GM12878 (cell line): ENCODE results near the gene EOLA1. TPM values are rescaled to one million over a fixed set of nuclear protein-coding genes. Genes with fewer than 3 reads are reported as not detected.

Source experiments
- CBFB ChIP-seq: IDR thresholded peaks from 2 replicates; pipeline ENCODE4 v1.6.1; 2016; ENCODE audit warnings: antibody characterized with exemption, low read depth
- CBX5 ChIP-seq: sonication (generic); IDR thresholded peaks from 2 replicates; pipeline ENCODE4 v1.6.1; 2016; ENCODE audit warnings: low read depth, moderate library complexity, mild to moderate bottlenecking, inconsistent platforms
- CUX1 ChIP-seq: IDR thresholded peaks from 2 replicates; pipeline ENCODE4 v1.6.1; 2012; ENCODE audit warnings: improper control_type of control experiment, low read depth, low read length; ENCODE audit not compliant: insufficient replicate concordance
- EGR1 ChIP-seq, 2 experiments: IDR thresholded peaks; 1 replicate in 1 of 2; 2 replicates in 1 of 2; pipeline ENCODE4 v1.6.1; 2011 to 2012; ENCODE audit warnings: low read depth in 2 of 2, low read length in 2 of 2, borderline replicate concordance in 1 of 2, mild to moderate bottlenecking in 1 of 2, moderate library complexity in 1 of 2
- GATAD2B ChIP-seq: fragments of 450-650 bp; conservative IDR thresholded peaks from 2 replicates; pipeline ENCODE4 v1.6.1; 2017; ENCODE audit warnings: low read depth, mild to moderate bottlenecking, moderate library complexity
- JUND ChIP-seq: IDR thresholded peaks from 2 replicates; pipeline ENCODE4 v1.6.1; 2012; ENCODE audit warnings: low read depth, mild to moderate bottlenecking, low read length, improper control_type of control experiment, moderate library complexity
- KDM1A ChIP-seq: fragments of 200-600 bp; sonication (generic); IDR thresholded peaks from 2 replicates; pipeline ENCODE4 v1.6.1; 2016; ENCODE audit warnings: borderline replicate concordance
- NR2C2 ChIP-seq: IDR thresholded peaks from 2 replicates; pipeline ENCODE4 v1.6.1; 2011; ENCODE audit warnings: borderline replicate concordance, low read depth; ENCODE audit not compliant: control insufficient read depth, insufficient read length
- PAX5 ChIP-seq: IDR thresholded peaks from 2 replicates; pipeline ENCODE4 v1.6.1; 2011; ENCODE audit warnings: low read depth, low read length, borderline replicate concordance
- PAX8 ChIP-seq: fragments of 450-650 bp; IDR thresholded peaks from 2 replicates; pipeline ENCODE4 v1.6.1; 2017; ENCODE audit warnings: mild to moderate bottlenecking, moderate library complexity
- RAD21 ChIP-seq: IDR thresholded peaks from 2 replicates; pipeline ENCODE4 v1.6.1; 2011; ENCODE audit warnings: mild to moderate bottlenecking, low read depth, low read length, moderate library complexity; ENCODE audit not compliant: insufficient read depth
- SMARCA5 ChIP-seq: fragments of 450-650 bp; IDR thresholded peaks from 2 replicates; pipeline ENCODE4 v1.6.1; 2017; ENCODE audit warnings: mild to moderate bottlenecking
- SPI1 ChIP-seq: IDR thresholded peaks from 2 replicates; pipeline ENCODE4 v1.6.1; 2011; ENCODE audit warnings: low read depth, mild to moderate bottlenecking, low read length, moderate library complexity, borderline replicate concordance; ENCODE audit not compliant: insufficient read depth
- TBL1XR1 ChIP-seq: IDR thresholded peaks from 2 replicates; pipeline ENCODE4 v1.6.1; 2012; ENCODE audit warnings: low read depth, low read length, improper control_type of control experiment
- ZNF274 ChIP-seq: IDR thresholded peaks from one replicate; pipeline ENCODE4 v1.8.0; 2011; ENCODE audit not compliant: insufficient read length, insufficient read depth
- polyA plus RNA-seq, 11 experiments: library from polyadenylated mRNA; depleted of rRNA in 4 of 11; unstranded in 6 of 11; stranded (reverse) in 5 of 11; fragments of >200 nt; fragmentation: Nextera tagmentation in 4 of 11; fragmentation: Illumina TruSeq in 1 of 11; extraction: Ambion mirVana in 4 of 11; extraction: Trizol in 1 of 11; gene quantifications; 1 replicate in 1 of 11; 2 replicates in 10 of 11; pipeline versions ENCODE4 v1.2.1 to v1.2.3, GENCODE V29; 2011 to 2016; ENCODE audit warnings: inconsistent platforms in 2 of 11, missing spikeins in 2 of 11, low read depth in 1 of 11
- total RNA-seq, 4 experiments: library from RNA; depleted of rRNA in 3 of 4; stranded (reverse); fragments of >200 nt in 3 of 4; fragmentation: Illumina TruSeq in 1 of 4; extraction: Trizol in 1 of 4; gene quantifications; 2 replicates each; pipeline versions ENCODE4 v1.2.1 to v1.2.3, GENCODE V29; 2013 to 2021
- TF ChIP-seq, protein P1 (sequence below): fragments of 450-650 bp; IDR thresholded peaks from 2 replicates; pipeline ENCODE4 v1.6.1; 2017; ENCODE audit warnings: mild to moderate bottlenecking, low read depth, inconsistent platforms; ENCODE audit not compliant: poor library complexity, severe bottlenecking
- TF ChIP-seq, protein P2 (sequence below): fragments of 450-650 bp; IDR thresholded peaks from 2 replicates; pipeline ENCODE4 v1.6.1; 2017; ENCODE audit warnings: mild to moderate bottlenecking, moderate library complexity

EOLA1 gene
- total and polyA plus RNA-seq, 10 of the 15 experiments (the other 5 are each of a cell fraction or from before 2014, with no cell fraction given) = 9.2 to 42.3 (median 24.3) TPM

DNA sequence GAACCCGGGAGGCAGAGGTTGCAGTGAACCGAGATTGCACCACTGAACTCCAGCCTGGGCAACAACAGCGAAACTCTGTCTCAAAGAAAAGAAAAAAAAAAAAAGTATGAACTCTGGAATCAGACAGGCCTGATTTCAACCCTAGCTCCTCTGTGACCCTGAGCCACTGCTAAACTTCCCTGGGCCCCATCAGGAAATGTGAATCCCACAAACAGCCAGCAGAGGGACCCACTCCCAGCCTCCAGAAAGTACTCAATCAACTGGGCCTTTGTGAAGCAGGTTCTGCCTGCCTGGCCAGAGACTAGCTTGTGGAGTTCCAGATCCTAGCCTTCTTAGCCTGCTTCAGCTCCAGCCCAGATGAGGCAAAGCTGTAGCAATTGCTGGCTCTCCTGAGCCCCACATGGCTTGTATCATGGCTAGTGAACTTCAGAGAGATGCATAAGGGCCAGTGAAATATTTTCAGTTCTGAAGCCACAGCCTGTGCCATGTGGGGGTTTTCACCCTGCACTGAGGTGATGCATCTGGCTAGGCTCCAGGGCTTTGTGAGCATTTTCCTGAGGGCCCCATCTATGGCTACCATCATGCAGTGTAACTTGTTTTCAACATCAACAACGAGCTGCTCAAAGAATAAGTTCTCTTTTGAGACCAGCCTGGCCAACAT, 28.5 kb upstream of the EOLA1 start (continued):
- TF ChIP-seq CUX1 (no peak), CBFB (no peak), SPI1 (no peak), TBL1XR1 (no peak), PAX5 (0 out of 2 replicates have a peak, but pooled peaks have one; percentile 46), JUND (no peak), RAD21 (peak; percentile 61), KDM1A (no peak), GATAD2B (no peak), EGR1 (IDR thresholded peaks at IDR 0.05; ENCODE audit: borderline replicate concordance in 1 of 2, low read depth in 2 of 2, low read length in 2 of 2) (no peak), PAX8 (no peak), ZNF274 (no peak), NR2C2 (no peak), SMARCA5 (peak; percentile 62; the same call in 1 of the 2 replicates), CBX5 (no peak)
- TF ChIP-seq, protein P1, sequence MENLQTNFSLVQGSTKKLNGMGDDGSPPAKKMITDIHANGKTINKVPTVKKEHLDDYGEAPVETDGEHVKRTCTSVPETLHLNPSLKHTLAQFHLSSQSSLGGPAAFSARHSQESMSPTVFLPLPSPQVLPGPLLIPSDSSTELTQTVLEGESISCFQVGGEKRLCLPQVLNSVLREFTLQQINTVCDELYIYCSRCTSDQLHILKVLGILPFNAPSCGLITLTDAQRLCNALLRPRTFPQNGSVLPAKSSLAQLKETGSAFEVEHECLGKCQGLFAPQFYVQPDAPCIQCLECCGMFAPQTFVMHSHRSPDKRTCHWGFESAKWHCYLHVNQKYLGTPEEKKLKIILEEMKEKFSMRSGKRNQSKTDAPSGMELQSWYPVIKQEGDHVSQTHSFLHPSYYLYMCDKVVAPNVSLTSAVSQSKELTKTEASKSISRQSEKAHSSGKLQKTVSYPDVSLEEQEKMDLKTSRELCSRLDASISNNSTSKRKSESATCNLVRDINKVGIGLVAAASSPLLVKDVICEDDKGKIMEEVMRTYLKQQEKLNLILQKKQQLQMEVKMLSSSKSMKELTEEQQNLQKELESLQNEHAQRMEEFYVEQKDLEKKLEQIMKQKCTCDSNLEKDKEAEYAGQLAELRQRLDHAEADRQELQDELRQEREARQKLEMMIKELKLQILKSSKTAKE = no peak
- TF ChIP-seq, protein P2, sequence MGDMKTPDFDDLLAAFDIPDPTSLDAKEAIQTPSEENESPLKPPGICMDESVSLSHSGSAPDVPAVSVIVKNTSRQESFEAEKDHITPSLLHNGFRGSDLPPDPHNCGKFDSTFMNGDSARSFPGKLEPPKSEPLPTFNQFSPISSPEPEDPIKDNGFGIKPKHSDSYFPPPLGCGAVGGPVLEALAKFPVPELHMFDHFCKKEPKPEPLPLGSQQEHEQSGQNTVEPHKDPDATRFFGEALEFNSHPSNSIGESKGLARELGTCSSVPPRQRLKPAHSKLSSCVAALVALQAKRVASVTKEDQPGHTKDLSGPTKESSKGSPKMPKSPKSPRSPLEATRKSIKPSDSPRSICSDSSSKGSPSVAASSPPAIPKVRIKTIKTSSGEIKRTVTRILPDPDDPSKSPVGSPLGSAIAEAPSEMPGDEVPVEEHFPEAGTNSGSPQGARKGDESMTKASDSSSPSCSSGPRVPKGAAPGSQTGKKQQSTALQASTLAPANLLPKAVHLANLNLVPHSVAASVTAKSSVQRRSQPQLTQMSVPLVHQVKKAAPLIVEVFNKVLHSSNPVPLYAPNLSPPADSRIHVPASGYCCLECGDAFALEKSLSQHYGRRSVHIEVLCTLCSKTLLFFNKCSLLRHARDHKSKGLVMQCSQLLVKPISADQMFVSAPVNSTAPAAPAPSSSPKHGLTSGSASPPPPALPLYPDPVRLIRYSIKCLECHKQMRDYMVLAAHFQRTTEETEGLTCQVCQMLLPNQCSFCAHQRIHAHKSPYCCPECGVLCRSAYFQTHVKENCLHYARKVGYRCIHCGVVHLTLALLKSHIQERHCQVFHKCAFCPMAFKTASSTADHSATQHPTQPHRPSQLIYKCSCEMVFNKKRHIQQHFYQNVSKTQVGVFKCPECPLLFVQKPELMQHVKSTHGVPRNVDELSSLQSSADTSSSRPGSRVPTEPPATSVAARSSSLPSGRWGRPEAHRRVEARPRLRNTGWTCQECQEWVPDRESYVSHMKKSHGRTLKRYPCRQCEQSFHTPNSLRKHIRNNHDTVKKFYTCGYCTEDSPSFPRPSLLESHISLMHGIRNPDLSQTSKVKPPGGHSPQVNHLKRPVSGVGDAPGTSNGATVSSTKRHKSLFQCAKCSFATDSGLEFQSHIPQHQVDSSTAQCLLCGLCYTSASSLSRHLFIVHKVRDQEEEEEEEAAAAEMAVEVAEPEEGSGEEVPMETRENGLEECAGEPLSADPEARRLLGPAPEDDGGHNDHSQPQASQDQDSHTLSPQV = no peak
